ENCODE measurements around the gene CACNA2D4. TPM values are rescaled to one million over a fixed set of nuclear protein-coding genes. Genes with fewer than 3 reads are reported as not detected.
A peak's percentile ranks its signal among the peaks of the same experiment; 100 is the strongest.

CACNA2D4 gene
- total RNA-seq, 8 experiments from 2014 or later = 0.22 to 2.5 (median 1.1) TPM

DNA sequence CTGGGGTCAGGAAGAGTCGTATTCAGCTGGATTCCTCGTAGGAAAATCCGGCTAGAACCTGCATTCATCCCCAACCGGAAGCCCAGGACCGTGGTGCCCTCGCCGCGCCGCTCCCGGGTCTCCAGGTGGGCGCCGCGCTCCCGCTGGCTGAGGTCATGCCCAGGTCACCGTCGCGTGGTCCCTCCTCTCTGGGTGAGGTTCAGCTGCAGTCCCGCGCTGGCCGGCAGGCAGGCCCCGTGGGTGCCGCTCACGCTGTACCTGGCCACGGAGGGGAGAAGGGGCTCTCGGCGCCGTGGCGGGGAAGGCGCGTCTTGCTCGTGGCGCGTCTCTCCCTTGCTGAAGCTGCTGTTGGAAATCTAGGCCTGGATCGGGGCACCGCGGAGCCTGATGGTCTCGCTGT is 53.6 kb downstream of the CACNA2D4 start:
- no peak overlapping the region for H3K4me3 ChIP-seq
- 7 to 96% (median 85%) methylated on average over 2 to 11 of the region's 37 CpGs; no CpG with 5 or more reads in 4 of the 10 experiments for WGBS, 10 experiments
- no peak overlapping the region for H3K27ac ChIP-seq
- no peak for ATAC-seq (replicated peaks in 6 of 8)
- in situ Hi-C loops (cut with MboI; ENCODE audit: low pct_unique_long_range_greater_than_20kb in 2 of 9, low sequenced_read_pairs in 9 of 9, unreplicated experiment in 9 of 9) = no loop called here
- H3K4me1 ChIP-seq (replicated peaks in 1 of 2) = peaks cover 2 to 10% of the 10 kb centered on the region in 2 donors

DNA sequence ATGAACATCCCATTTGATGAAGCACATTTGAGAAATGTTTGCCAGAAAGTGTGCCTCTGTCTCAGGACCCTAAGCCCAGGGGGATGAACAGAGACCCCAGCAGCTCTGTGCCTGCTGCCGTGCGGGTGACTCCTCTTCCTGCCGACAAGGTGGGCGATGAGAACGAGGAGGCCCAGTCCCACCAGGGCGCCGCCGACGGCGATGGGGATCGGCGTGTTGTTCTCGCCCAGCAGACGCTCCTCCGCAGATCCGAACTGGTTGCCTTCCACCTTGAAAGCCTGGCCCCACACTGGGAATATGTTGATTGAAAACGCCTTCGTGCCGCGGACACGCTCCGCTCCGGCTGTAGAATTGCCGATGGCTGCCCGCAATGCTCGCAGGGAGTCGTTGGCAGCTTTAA is 54.0 kb downstream of the CACNA2D4 start:
- Histone ChIP-seq H3K27ac (no peak overlapping the region), H3K4me1 (replicated peaks in 1 of 2) (peaks cover 2 to 10% of the 10 kb centered on the region in 2 donors), H3K4me3 (no peak overlapping the region)
- in situ Hi-C loops (cut with MboI; ENCODE audit: low pct_unique_long_range_greater_than_20kb in 2 of 9, low sequenced_read_pairs in 9 of 9, unreplicated experiment in 9 of 9) = no loop called here
- 44 to 100% (median 94%) methylated on average over 2 to 16 of the region's 27 CpGs; no CpG with 5 or more reads in 5 of the 10 experiments for WGBS, 10 experiments
- no peak for ATAC-seq (replicated peaks in 6 of 8)

DNA sequence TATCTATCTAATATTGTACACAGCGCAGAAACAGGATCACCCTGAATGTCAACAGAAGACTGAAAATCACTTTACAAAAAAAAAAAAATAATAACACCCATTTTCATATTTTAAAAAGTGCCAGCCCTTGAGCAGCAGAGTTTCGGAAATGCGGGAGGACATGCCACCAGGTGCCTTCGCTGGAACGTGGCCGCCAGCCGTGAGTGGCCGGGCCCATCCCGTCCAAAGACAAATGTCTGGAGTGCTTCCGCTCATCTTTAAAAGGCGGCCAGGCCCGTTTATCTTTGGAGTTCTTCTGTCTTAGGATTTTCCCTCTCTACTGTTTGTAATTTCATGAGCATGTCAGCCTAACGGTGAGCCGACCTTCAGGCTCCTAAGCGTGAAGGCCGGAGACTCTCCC is 54.6 kb downstream of the CACNA2D4 start:
- no peak for ATAC-seq (replicated peaks in 6 of 8)
- in situ Hi-C loops (cut with MboI; ENCODE audit: low pct_unique_long_range_greater_than_20kb in 2 of 9, low sequenced_read_pairs in 9 of 9, unreplicated experiment in 9 of 9) = no loop called here
- 62 to 100% (median 87%) methylated on average over 1 to 11 of the region's 16 CpGs; no CpG with 5 or more reads in 1 of the 10 experiments for WGBS, 10 experiments
- Histone ChIP-seq H3K4me1 (replicated peaks in 1 of 2) (peaks cover 2 to 10% of the 10 kb centered on the region in 2 donors), H3K27ac (no peak overlapping the region), H3K4me3 (no peak overlapping the region)

DNA sequence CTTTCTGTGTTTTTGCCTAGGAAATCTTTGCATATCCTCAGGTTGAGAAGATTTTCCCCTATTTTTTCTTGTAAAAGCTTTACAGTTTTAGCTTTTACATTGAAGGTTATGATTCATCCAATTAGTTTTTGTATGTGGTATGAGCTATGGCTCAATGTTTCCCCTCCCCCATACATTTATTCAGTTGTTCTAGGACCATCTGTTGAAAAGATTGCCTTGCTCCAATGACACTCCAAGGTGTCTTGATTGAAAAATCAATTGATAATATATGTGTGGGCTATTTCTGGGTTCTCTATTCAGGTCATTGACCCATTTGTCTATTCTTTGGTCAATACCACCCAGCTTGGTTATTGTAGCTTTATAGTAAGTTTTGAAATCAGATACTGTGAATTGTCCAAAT is 55.5 kb downstream of the CACNA2D4 start:
- H3K4me3 ChIP-seq = no peak overlapping the region
- in situ Hi-C loops (cut with MboI; ENCODE audit: low pct_unique_long_range_greater_than_20kb in 2 of 9, low sequenced_read_pairs in 9 of 9, unreplicated experiment in 9 of 9) = no loop called here
- H3K4me1 ChIP-seq (replicated peaks in 1 of 2) = peaks cover 2 to 10% of the 10 kb centered on the region in 2 donors
- no peak overlapping the region for H3K27ac ChIP-seq
- ATAC-seq (replicated peaks in 6 of 8) = peak in 3 of 8 experiments; percentile 50 to 74 (median 52)

DNA sequence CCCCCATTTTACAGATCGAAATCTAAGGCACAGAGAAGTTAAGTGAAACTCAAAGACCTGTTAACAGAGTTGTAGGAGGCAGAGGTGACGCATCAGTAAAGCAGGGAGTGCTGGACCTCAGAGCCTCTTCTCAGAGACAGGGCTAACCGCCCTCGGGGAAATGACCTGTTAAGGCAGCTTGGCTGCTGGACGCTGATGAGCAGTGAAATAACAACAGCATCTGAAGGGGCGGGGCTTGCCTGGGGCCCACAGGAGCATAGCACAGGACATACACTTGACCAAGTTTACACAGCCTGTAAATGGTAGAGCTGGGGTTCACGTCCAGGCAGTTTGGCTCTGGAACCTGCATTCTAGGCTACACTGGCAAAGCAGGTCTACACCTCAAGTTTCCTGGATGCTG is 58.8 kb downstream of the CACNA2D4 start:
- in situ Hi-C loops (cut with MboI; ENCODE audit: low pct_unique_long_range_greater_than_20kb in 2 of 9, low sequenced_read_pairs in 9 of 9, unreplicated experiment in 9 of 9) = no loop called here
- ATAC-seq (replicated peaks in 6 of 8) = no peak
- H3K4me1 ChIP-seq (replicated peaks in 1 of 2) = peaks cover 2 to 10% of the 10 kb centered on the region in 2 donors
- 0 to 100% (median 60%) methylated on average over 1 to 6 of the region's 7 CpGs; no CpG with 5 or more reads in 3 of the 10 experiments for WGBS, 10 experiments
- no peak overlapping the region for H3K27ac ChIP-seq
- no peak overlapping the region for H3K4me3 ChIP-seq

DNA sequence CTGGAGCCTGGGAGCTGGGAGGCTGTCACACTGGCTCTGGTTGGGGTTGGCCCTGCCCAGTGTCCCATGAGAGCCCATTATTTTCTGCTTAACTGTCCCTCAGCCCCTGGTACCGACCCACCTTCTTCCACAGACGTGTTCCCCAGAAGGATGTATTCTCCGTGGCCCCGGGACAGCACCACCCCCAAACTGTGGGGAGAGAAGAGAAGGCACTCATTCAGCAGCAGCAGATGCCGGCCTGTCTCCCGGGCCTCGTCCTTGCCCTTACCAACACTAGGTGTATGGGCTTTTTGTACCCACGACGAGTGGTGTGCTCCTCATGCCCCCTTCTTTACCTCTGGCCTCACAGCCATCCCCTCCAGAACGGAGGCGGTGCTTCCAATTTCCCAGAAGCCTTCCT is 60.0 kb downstream of the CACNA2D4 start:
- H3K4me1 ChIP-seq (replicated peaks in 1 of 2) = peaks cover 2 to 10% of the 10 kb centered on the region in 2 donors
- no peak for ATAC-seq (replicated peaks in 6 of 8)
- H3K27ac ChIP-seq = no peak overlapping the region
- WGBS, 10 experiments = 55 to 94% (median 90%) methylated on average over 2 to 3 of the region's 11 CpGs; no CpG with 5 or more reads in 7 of the 10 experiments
- in situ Hi-C loops (cut with MboI; ENCODE audit: low pct_unique_long_range_greater_than_20kb in 2 of 9, low sequenced_read_pairs in 9 of 9, unreplicated experiment in 9 of 9) = no loop called here
- no peak overlapping the region for H3K4me3 ChIP-seq

DNA sequence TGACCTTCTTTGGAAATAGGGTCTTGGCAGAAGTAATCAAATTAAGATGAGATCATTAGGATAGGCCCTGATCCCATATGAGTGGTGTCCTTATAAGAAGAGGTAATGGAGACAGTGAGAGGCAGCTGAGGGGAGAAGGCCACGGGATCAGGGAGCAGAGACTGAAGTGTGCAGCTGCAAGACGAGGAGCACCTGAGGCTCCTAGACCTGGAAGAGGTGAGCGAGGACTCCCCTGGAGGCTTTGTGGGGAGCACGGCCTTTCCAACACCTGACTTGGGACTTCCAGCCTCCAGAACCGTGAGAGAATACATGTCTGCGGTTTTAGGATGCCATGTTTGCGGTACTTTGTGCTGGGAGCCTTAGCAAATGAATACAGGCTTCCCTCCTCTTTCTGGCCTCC is 60.6 kb downstream of the CACNA2D4 start:
- in situ Hi-C loops (cut with MboI; ENCODE audit: low pct_unique_long_range_greater_than_20kb in 2 of 9, low sequenced_read_pairs in 9 of 9, unreplicated experiment in 9 of 9) = no loop called here
- ATAC-seq (replicated peaks in 6 of 8) = no peak
- Histone ChIP-seq H3K4me3 (no peak overlapping the region), H3K27ac (no peak overlapping the region), H3K4me1 (replicated peaks in 1 of 2) (peaks cover 2 to 4% of the 10 kb centered on the region in 2 donors)
- WGBS, 10 experiments = 0 to 88% (median 66%) methylated on average over 1 to 6 of the region's 7 CpGs; no CpG with 5 or more reads in 3 of the 10 experiments

DNA sequence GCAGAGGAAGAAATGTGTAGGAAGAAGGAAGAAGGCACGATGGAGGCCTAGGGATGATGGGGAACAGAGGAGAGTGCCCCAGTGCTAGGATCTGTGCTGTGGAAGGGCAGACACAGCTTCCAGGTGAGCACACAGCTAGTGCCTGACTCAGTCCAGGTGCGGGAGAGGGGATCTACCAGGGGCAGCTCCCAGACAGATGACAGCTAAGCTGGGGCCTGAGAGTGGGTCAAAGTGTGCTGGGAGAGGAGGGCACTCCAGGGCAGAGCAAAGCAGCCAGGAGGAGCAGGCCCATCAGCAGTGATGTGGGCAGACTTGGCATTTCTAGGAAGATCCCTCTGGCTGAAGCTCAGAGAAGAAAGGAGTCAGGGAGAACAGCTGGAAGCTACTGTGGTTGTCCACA is 61.4 kb downstream of the CACNA2D4 start:
- H3K4me3 ChIP-seq = no peak overlapping the region
- no peak for ATAC-seq (replicated peaks in 6 of 8)
- WGBS, 10 experiments = 0 to 40% (median 17%) methylated on average over 1 to 2 of the region's 2 CpGs; no CpG with 5 or more reads in 5 of the 10 experiments
- in situ Hi-C loops (cut with MboI; ENCODE audit: low pct_unique_long_range_greater_than_20kb in 2 of 9, low sequenced_read_pairs in 9 of 9, unreplicated experiment in 9 of 9) = no loop called here
- H3K4me1 ChIP-seq (replicated peaks in 1 of 2) = no peaks in the 10 kb centered on the region
- no peak overlapping the region for H3K27ac ChIP-seq

DNA sequence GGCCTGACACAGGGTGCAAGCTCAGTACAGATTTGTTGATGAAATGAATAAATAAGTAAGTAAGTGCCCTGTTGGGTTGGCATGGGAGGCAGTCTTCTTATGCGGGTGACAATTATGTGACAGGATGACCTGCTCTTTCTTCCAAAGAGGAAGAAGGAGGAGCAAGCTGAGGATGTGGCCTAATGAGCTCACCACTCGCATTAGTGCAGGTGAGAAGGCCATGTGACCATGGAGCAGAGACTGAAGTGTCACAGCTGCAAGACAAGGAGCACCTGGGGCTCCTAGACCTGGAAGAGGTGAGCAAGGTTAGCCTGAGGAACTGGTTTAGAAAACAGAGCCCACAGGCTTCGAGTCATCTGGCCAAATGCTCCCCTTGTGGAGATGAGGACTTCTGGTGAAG is 63.2 kb downstream of the CACNA2D4 start:
- in situ Hi-C loops (cut with MboI; ENCODE audit: low pct_unique_long_range_greater_than_20kb in 2 of 9, low sequenced_read_pairs in 9 of 9, unreplicated experiment in 9 of 9) = no loop called here
- ATAC-seq (replicated peaks in 6 of 8) = no peak
- no peak overlapping the region for H3K27ac ChIP-seq
- WGBS, 10 experiments = 7 to 100% (median 49%) methylated on average over 1 to 2 of the region's 3 CpGs; no CpG with 5 or more reads in 6 of the 10 experiments
- H3K4me3 ChIP-seq = no peak overlapping the region
- H3K4me1 ChIP-seq (replicated peaks in 1 of 2) = no peaks in the 10 kb centered on the region

DNA sequence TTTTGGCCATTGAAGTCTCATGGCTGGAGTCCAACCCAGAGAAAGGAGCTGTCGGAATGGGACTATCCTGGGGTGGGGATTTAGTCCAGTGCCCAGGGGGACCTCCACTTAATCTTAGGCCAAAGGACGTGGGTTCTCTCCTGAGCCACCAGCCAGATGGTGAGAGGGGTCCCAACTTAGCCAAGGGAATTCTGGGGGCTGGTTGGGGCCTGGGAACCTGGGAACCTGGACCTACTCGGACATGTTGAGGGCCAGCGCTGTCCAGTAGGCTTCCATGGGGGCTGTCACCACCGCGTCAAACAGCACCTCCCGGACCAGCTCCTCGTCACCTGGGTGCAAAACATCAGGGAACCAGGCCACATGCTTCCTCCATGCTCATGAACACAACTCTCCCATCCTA is 64.7 kb downstream of the CACNA2D4 start:
- in situ Hi-C loops (cut with MboI; ENCODE audit: low pct_unique_long_range_greater_than_20kb in 2 of 9, low sequenced_read_pairs in 9 of 9, unreplicated experiment in 9 of 9) = no loop called here
- no peak for ATAC-seq (replicated peaks in 6 of 8)
- WGBS, 10 experiments = 20 to 100% (median 65%) methylated on average over 1 to 3 of the region's 8 CpGs; no CpG with 5 or more reads in 4 of the 10 experiments

DNA sequence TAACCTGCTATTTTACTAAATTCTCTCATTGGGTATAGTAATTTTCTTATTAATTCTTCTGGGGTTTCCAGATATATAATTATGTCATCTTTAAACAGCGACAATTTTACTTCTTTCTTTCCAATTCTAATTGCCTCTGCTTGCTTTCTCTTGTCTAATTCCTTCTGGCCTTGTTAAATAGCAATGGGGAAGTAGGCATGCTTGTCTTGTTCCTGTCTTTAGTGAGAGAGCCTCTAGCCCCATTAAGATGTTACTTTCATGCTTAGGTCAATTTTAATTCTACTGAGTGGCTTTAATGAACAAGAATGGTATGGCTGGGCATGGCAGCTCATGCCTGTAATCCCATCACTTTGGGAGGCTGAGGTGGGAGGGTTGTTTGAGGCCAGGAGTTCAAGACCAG is 66.4 kb downstream of the CACNA2D4 start:
- in situ Hi-C loops (cut with MboI; ENCODE audit: low pct_unique_long_range_greater_than_20kb in 2 of 9, low sequenced_read_pairs in 9 of 9, unreplicated experiment in 9 of 9) = no loop called here

More for the DNA sequence above, 64.7 kb downstream of the CACNA2D4 start:
- H3K4me3 ChIP-seq = no peak overlapping the region
- no peaks in the 10 kb centered on the region for H3K4me1 ChIP-seq (replicated peaks in 1 of 2)
- no peak overlapping the region for H3K27ac ChIP-seq

DNA sequence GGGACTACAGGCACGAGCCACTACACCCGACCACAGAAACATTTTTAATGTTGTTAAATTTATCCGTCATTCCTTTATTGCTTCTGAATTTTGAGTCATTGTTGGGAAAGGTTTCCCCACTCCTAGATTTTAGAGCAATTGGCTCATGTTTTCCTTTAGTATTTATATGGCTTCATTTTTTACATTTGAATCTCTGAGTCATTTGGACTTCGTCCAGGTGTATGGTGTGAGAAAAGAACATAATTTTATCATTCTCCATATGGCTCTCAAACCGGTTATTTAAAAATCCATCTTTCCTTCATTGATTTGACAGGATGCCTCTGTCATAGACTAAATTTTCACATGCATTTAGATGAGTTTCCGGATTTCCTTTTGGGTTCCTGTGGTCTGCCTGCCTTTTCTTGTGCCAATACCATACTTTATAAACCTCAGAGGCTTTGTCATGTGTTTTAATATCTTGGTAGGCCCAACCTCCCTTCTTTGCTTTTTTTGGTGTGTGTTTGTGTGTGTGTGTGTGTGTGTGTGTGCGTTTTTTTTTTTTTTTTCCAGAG is 67.2 kb downstream of the CACNA2D4 start:
- Histone ChIP-seq H3K27ac (no peak overlapping the region), H3K4me3 (no peak overlapping the region), H3K4me1 (replicated peaks in 1 of 2) (peaks cover 4 to 8% of the 10 kb centered on the region in 2 donors)
- WGBS, 10 experiments = 0 to 100% (median 70%) methylated on average over 1 to 7 of the region's 7 CpGs
- ATAC-seq (replicated peaks in 6 of 8) = peak in 3 of 8 experiments; percentile 65 to 69 (median 66)
- in situ Hi-C loops (cut with MboI; ENCODE audit: low pct_unique_long_range_greater_than_20kb in 2 of 9, low sequenced_read_pairs in 9 of 9, unreplicated experiment in 9 of 9) = no loop called here

More for the DNA sequence above, 66.4 kb downstream of the CACNA2D4 start:
- 16 to 90% (median 73%) methylated on average over 1 of the region's 1 CpG; no CpG with 5 or more reads in 1 of the 10 experiments for WGBS, 10 experiments
- Histone ChIP-seq H3K4me3 (no peak overlapping the region), H3K27ac (no peak overlapping the region), H3K4me1 (replicated peaks in 1 of 2) (peaks cover 4 to 8% of the 10 kb centered on the region in 2 donors)
- no peak for ATAC-seq (replicated peaks in 6 of 8)

DNA sequence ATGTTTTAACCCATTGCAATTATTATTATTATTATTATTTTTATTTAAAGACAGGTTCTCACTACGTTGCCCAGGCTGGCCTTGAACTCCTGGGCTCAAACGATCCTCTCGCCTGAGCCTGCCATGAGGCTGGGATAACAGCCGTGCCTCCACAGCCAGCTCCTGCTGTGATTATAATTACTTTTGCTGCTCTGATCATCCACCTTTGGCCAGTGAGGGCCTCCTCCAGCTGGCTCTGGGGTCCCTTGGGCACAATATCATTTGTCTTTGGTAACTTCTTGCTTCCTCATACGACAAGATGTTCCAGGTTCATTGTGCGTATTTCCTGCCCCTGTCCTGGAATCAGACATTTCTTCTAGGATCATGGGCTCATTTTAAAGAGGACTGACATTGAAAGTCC is 69.7 kb downstream of the CACNA2D4 start:
- 30 to 92% (median 41%) methylated on average over 2 to 6 of the region's 6 CpGs; no CpG with 5 or more reads in 2 of the 10 experiments for WGBS, 10 experiments
- in situ Hi-C loops (cut with MboI; ENCODE audit: low pct_unique_long_range_greater_than_20kb in 2 of 9, low sequenced_read_pairs in 9 of 9, unreplicated experiment in 9 of 9) = no loop called here
- no peak overlapping the region for H3K4me3 ChIP-seq
- H3K27ac ChIP-seq = no peak overlapping the region
- ATAC-seq (replicated peaks in 6 of 8) = peak in 4 of 8 experiments; percentile 49 to 93 (median 88)
- H3K4me1 ChIP-seq (replicated peaks in 1 of 2) = peaks cover 8 to 11% of the 10 kb centered on the region in 2 donors

DNA sequence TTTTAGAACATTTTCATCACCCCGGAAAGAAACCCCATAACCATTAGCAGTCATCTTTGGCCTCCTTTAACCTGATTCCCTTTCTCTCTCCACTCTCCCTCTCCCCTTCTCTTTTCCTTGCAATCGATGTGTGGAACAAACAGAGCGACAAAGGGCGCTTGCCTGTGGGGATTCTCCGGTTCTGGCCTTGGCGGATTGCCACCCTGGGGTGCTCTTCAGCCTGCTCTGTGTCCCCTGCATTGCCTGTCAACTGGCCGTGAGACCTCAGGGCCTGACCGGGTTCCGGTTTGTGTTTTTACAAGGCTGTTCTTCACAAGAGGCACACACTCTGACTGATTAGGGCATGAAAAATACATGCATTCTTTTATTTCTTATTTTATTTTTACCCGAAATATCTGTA is 70.3 kb downstream of the CACNA2D4 start:
- H3K4me3 ChIP-seq = no peak overlapping the region
- ATAC-seq (replicated peaks in 6 of 8) = no peak
- H3K4me1 ChIP-seq (replicated peaks in 1 of 2) = peaks cover 8 to 11% of the 10 kb centered on the region in 2 donors
- in situ Hi-C loops (cut with MboI; ENCODE audit: low pct_unique_long_range_greater_than_20kb in 2 of 9, low sequenced_read_pairs in 9 of 9, unreplicated experiment in 9 of 9) = no loop called here
- WGBS, 10 experiments = 33 to 100% (median 52%) methylated on average over 1 to 10 of the region's 10 CpGs
- no peak overlapping the region for H3K27ac ChIP-seq

Measured in motor neuron (in vitro differentiated cells).